ENCODE measurements around the gene FARP1.

GRCh38 chr13:98468929-98469328 lies 326.0 kb downstream of the FARP1 start:
- TF ChIP-seq POLR2AphosphoS5 (IDR thresholded peaks at IDR 0.05) (no peak), CTCF (IDR thresholded peaks at IDR 0.05) (no peak)

All from esophagus muscularis mucosa (tissue), 3 donors.